ENCODE results near the gene DYNC2H1.

GRCh38 chr11:103396237-103396636, 287.0 kb downstream of the DYNC2H1 start:
- TF ChIP-seq, protein P1, sequence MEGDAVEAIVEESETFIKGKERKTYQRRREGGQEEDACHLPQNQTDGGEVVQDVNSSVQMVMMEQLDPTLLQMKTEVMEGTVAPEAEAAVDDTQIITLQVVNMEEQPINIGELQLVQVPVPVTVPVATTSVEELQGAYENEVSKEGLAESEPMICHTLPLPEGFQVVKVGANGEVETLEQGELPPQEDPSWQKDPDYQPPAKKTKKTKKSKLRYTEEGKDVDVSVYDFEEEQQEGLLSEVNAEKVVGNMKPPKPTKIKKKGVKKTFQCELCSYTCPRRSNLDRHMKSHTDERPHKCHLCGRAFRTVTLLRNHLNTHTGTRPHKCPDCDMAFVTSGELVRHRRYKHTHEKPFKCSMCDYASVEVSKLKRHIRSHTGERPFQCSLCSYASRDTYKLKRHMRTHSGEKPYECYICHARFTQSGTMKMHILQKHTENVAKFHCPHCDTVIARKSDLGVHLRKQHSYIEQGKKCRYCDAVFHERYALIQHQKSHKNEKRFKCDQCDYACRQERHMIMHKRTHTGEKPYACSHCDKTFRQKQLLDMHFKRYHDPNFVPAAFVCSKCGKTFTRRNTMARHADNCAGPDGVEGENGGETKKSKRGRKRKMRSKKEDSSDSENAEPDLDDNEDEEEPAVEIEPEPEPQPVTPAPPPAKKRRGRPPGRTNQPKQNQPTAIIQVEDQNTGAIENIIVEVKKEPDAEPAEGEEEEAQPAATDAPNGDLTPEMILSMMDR (conservative IDR thresholded peaks at IDR 0.05), result no peak
- no peak for TF ChIP-seq ZFX (IDR thresholded peaks at IDR 0.05)

Measured in C4-2B (cell line).